Measurements from ENCODE around the gene HACD4. TPM values are rescaled to one million over a fixed set of nuclear protein-coding genes. Genes with fewer than 3 reads are reported as not detected.

Gene HACD4
- total and polyA plus RNA-seq, 2 experiments from 2014 or later: 1.7 to 2.5 TPM

DNA sequence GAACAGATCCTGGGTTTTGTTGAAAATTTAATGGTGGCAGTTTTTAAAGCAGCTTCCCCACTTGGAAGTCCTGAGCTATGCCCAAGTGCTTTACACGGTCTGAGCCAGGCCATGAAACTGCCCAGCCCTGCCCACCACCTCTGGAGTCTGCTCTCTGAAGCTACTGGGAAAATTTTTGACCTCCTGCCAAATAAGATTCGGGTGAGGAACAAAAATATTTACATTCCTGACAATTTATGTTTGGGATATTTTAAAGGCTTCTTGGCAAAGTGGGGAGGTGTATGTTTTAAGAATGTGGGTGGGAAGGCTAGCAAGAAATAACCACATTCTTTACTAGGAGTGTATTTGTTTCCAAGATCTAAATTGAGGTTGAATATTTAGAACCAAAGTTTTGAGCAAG is 50.0 kb downstream of the HACD4 start:
- Histone ChIP-seq H3K4me2 (no peak overlapping the region), H3K79me2 (replicated peaks; ENCODE audit: insufficient read depth) (no peaks in the 10 kb centered on the region), H3K27ac (ENCODE audit: low read depth) (no peak overlapping the region), H2AFZ (no peak overlapping the region), H3K9me2 (ENCODE audit: insufficient read depth) (no peaks in the 10 kb centered on the region), H4K20me1 (replicated peaks; ENCODE audit: insufficient read depth) (no peaks in the 10 kb centered on the region), H3K27me3 (ENCODE audit: insufficient read depth) (no peaks in the 10 kb centered on the region), H3F3A (replicated peaks; ENCODE audit: low read depth) (no peaks in the 10 kb centered on the region), H3K36me3 (ENCODE audit: insufficient read depth) (no peaks in the 10 kb centered on the region), H3K4me3 (no peak overlapping the region), H3K4me1 (ENCODE audit: insufficient read depth) (no peaks in the 10 kb centered on the region)
- Mint-ChIP-seq H3K4me3 (no peak overlapping the region), H3K9me3 (no peaks in the 10 kb centered on the region), H3K27ac (no peak overlapping the region), H3K4me1 (no peaks in the 10 kb centered on the region), H3K36me3 (ENCODE audit: low read depth) (peaks cover 6% of the 10 kb centered on the region; the same call in 2 of the 3 replicates), H3K27me3 (ENCODE audit: insufficient read depth, low read depth, poor library complexity) (peaks cover 4% of the 10 kb centered on the region)
- DNase-seq (ENCODE audit: low spot score): no peak
- ATAC-seq: no peak
- TF ChIP-seq POLR2AphosphoS5 (IDR thresholded peaks at IDR 0.05; ENCODE audit: low read depth): no peak

GRCh38 chr9:20980832-20981455 is 50.5 kb downstream of the HACD4 start:
- Mint-ChIP-seq H3K27me3 (ENCODE audit: insufficient read depth, low read depth, poor library complexity) (peaks cover 4% of the 10 kb centered on the region), H3K4me1 (no peaks in the 10 kb centered on the region), H3K27ac (no peak overlapping the region), H3K4me3 (no peak overlapping the region), H3K36me3 (ENCODE audit: low read depth) (peaks cover 7% of the 10 kb centered on the region; the same call in 2 of the 3 replicates), H3K9me3 (no peaks in the 10 kb centered on the region)
- H2AFZ ChIP-seq: no peak overlapping the region
- H3K79me2 ChIP-seq (replicated peaks; ENCODE audit: insufficient read depth): no peaks in the 10 kb centered on the region
- ATAC-seq: no peak
- no peaks in the 10 kb centered on the region for H3K27me3 ChIP-seq (ENCODE audit: insufficient read depth)
- no peaks in the 10 kb centered on the region for H3K36me3 ChIP-seq (ENCODE audit: insufficient read depth)
- H4K20me1 ChIP-seq (replicated peaks; ENCODE audit: insufficient read depth): no peaks in the 10 kb centered on the region
- no peaks in the 10 kb centered on the region for H3F3A ChIP-seq (replicated peaks; ENCODE audit: low read depth)
- no peak for DNase-seq (ENCODE audit: low spot score)
- TF ChIP-seq, protein P1, sequence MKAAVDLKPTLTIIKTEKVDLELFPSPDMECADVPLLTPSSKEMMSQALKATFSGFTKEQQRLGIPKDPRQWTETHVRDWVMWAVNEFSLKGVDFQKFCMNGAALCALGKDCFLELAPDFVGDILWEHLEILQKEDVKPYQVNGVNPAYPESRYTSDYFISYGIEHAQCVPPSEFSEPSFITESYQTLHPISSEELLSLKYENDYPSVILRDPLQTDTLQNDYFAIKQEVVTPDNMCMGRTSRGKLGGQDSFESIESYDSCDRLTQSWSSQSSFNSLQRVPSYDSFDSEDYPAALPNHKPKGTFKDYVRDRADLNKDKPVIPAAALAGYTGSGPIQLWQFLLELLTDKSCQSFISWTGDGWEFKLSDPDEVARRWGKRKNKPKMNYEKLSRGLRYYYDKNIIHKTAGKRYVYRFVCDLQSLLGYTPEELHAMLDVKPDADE (IDR thresholded peaks at IDR 0.05): no peak
- H3K4me2 ChIP-seq: no peak overlapping the region
- H3K9me2 ChIP-seq (ENCODE audit: insufficient read depth): no peaks in the 10 kb centered on the region
- no peaks in the 10 kb centered on the region for H3K4me1 ChIP-seq (ENCODE audit: insufficient read depth)
- H3K27ac ChIP-seq (ENCODE audit: low read depth): no peak overlapping the region
- no peak overlapping the region for H3K4me3 ChIP-seq

DNA sequence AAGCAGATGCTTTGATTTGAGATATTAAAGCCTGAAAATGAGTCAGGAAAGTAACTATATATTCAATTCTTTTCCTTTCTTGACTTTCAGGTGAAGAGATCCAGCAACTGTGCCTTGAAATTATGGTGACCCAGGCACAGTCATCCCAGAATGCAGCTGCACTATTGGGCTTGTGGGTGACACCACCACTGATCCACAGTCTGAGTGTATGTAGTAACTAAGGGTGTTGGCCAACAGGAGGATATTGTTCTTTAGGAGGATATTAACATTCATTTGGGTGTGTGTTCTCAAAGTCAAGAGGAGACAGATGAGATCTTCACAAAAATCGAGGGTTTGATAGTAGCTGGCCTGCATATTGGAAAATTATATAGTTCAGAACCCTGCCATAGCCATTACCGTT is 53.2 kb downstream of the HACD4 start:
- H3K27ac Mint-ChIP-seq: no peak overlapping the region
- no peak for TF ChIP-seq JUNB (IDR thresholded peaks at IDR 0.05; ENCODE audit: unreplicated experiment)
- TF ChIP-seq, protein P1 (IDR thresholded peaks at IDR 0.05): no peak
- no peak for TF ChIP-seq CREB1 (CRISPR knock-in tag; IDR thresholded peaks at IDR 0.05; ENCODE audit: low read depth)
- TF ChIP-seq, protein P2, sequence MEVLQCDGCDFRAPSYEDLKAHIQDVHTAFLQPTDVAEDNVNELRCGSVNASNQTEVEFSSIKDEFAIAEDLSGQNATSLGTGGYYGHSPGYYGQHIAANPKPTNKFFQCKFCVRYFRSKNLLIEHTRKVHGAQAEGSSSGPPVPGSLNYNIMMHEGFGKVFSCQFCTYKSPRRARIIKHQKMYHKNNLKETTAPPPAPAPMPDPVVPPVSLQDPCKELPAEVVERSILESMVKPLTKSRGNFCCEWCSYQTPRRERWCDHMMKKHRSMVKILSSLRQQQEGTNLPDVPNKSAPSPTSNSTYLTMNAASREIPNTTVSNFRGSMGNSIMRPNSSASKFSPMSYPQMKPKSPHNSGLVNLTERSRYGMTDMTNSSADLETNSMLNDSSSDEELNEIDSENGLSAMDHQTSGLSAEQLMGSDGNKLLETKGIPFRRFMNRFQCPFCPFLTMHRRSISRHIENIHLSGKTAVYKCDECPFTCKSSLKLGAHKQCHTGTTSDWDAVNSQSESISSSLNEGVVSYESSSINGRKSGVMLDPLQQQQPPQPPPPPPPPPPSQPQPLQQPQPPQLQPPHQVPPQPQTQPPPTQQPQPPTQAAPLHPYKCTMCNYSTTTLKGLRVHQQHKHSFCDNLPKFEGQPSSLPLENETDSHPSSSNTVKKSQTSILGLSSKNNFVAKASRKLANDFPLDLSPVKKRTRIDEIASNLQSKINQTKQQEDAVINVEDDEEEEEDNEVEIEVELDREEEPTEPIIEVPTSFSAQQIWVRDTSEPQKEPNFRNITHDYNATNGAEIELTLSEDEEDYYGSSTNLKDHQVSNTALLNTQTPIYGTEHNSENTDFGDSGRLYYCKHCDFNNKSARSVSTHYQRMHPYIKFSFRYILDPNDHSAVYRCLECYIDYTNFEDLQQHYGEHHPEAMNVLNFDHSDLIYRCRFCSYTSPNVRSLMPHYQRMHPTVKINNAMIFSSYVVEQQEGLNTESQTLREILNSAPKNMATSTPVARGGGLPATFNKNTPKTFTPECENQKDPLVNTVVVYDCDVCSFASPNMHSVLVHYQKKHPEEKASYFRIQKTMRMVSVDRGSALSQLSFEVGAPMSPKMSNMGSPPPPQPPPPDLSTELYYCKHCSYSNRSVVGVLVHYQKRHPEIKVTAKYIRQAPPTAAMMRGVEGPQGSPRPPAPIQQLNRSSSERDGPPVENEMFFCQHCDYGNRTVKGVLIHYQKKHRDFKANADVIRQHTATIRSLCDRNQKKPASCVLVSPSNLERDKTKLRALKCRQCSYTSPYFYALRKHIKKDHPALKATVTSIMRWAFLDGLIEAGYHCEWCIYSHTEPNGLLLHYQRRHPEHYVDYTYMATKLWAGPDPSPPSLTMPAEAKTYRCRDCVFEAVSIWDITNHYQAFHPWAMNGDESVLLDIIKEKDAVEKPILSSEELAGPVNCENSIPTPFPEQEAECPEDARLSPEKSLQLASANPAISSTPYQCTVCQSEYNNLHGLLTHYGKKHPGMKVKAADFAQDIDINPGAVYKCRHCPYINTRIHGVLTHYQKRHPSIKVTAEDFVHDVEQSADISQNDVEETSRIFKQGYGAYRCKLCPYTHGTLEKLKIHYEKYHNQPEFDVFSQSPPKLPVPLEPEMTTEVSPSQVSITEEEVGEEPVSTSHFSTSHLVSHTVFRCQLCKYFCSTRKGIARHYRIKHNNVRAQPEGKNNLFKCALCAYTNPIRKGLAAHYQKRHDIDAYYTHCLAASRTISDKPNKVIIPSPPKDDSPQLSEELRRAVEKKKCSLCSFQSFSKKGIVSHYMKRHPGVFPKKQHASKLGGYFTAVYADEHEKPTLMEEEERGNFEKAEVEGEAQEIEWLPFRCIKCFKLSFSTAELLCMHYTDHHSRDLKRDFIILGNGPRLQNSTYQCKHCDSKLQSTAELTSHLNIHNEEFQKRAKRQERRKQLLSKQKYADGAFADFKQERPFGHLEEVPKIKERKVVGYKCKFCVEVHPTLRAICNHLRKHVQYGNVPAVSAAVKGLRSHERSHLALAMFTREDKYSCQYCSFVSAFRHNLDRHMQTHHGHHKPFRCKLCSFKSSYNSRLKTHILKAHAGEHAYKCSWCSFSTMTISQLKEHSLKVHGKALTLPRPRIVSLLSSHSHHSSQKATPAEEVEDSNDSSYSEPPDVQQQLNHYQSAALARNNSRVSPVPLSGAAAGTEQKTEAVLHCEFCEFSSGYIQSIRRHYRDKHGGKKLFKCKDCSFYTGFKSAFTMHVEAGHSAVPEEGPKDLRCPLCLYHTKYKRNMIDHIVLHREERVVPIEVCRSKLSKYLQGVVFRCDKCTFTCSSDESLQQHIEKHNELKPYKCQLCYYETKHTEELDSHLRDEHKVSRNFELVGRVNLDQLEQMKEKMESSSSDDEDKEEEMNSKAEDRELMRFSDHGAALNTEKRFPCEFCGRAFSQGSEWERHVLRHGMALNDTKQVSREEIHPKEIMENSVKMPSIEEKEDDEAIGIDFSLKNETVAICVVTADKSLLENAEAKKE (CRISPR knock-in tag; IDR thresholded peaks at IDR 0.05): no peak
- TF ChIP-seq NANOG (IDR thresholded peaks at IDR 0.05; ENCODE audit: borderline replicate concordance): no peak

More for the DNA sequence above, 53.2 kb downstream of the HACD4 start:
- peaks cover 3% of the 10 kb centered on the region for H3K27me3 Mint-ChIP-seq (ENCODE audit: insufficient read depth, low read depth, poor library complexity)
- peaks cover 7% of the 10 kb centered on the region; the same call in 2 of the 3 replicates for H3K36me3 Mint-ChIP-seq (ENCODE audit: low read depth)
- Histone ChIP-seq H3K9me2 (ENCODE audit: insufficient read depth) (no peaks in the 10 kb centered on the region), H3K4me1 (ENCODE audit: insufficient read depth) (no peaks in the 10 kb centered on the region), H3K36me3 (ENCODE audit: insufficient read depth) (no peaks in the 10 kb centered on the region), H3K27ac (ENCODE audit: low read depth) (no peak overlapping the region), H3K4me2 (no peak overlapping the region), H3F3A (replicated peaks; ENCODE audit: low read depth) (no peaks in the 10 kb centered on the region), H2AFZ (no peak overlapping the region), H3K79me2 (replicated peaks; ENCODE audit: insufficient read depth) (no peaks in the 10 kb centered on the region), H3K27me3 (ENCODE audit: insufficient read depth) (no peaks in the 10 kb centered on the region), H4K20me1 (replicated peaks; ENCODE audit: insufficient read depth) (no peaks in the 10 kb centered on the region), H3K4me3 (no peak overlapping the region)
- ATAC-seq: no peak
- DNase-seq (ENCODE audit: low spot score): no peak
- no peaks in the 10 kb centered on the region for H3K9me3 Mint-ChIP-seq
- no peak overlapping the region for H3K4me3 Mint-ChIP-seq
- no peaks in the 10 kb centered on the region for H3K4me1 Mint-ChIP-seq

All from GM23338 (cell line).